ENCODE results near the gene FUT8. TPM values are rescaled to one million over a fixed set of nuclear protein-coding genes. Genes with fewer than 3 reads are reported as not detected.

The FUT8 gene
- total RNA-seq, 2 donors from 2014 or later = 56.6 to 98.8 TPM

GRCh38 chr14:65549429-65549828, 136.9 kb downstream of the FUT8 start:
- Mint-ChIP-seq H3K9me3 (no peaks in the 10 kb centered on the region), H3K36me3 (no peaks in the 10 kb centered on the region), H3K27ac (no peak overlapping the region)
- DNase-seq (ENCODE audit: low spot score in 2 of 2) (no peak), ATAC-seq (no peak)

DNA sequence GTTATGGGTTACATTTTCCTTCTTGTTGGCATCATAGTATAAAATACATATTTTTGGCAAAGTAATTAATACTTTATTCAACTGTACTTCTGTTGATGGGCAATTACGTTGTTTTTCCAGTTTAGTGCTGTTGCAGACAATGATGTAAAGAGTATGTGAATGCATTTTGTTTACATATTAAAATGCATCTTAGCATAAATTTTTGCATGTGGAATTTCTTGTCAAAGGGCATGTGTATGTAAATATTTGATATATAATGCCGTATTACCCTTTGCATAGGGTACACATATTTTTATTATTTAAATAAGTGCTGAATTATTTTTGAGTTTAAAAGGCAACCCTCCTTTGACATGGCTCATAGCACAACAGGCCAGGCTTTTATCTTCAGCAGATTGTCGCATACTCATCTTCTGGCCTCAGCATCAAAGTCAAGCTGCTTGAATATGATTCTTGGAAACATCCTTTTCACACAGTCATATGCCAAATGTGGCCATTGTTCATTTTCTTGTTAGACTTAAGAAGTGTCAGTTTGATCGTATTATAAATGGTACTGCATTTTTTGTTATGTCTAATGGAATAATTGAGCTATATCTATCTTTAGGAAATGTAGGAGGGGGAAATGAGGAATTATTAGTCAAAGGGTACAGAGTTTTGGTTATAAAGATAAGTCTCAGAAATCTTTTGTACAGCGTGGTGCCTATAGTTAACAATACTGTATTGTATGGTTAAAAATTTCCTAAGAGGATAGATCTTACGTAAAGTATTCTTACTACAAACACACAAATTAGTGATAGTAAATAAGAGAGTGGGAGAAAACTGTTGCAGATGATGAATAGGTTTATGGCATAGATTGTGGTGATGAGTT, 138.5 kb downstream of the FUT8 start:
- Mint-ChIP-seq H3K9me3 (no peaks in the 10 kb centered on the region), H3K36me3 (no peaks in the 10 kb centered on the region), H3K27ac (peak overlapping the region in 1 of 2 donors; percentile 67)
- peak; percentile 54 to 83 for ATAC-seq
- DNase-seq (ENCODE audit: low spot score in 2 of 2) = no peak

GRCh38 chr14:65552724-65553123, 140.2 kb downstream of the FUT8 start:
- Mint-ChIP-seq H3K9me3 (no peaks in the 10 kb centered on the region), H3K36me3 (no peaks in the 10 kb centered on the region), H3K27ac (no peak overlapping the region)
- ATAC-seq = no peak
- DNase-seq (ENCODE audit: low spot score in 2 of 2) = no peak

DNA sequence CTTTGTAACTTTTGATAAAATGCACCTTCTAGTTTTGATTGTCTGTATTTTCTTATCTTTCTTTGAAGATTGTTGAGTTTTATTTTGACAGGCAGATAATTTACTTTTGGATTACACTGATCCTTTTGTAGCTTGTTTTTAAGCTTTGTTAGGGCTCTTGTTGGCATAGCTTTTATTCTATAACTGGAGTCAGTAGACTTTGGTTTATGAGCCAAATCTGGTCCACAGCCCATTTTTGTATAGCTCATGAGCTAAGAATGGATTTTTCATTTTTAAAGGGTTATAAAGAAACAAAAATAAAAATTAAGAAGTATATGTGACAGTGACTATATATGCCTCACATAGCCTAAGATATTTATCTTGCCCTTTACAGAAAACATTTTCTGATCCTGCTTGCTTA, 142.3 kb downstream of the FUT8 start:
- H3K36me3 Mint-ChIP-seq = no peaks in the 10 kb centered on the region
- H3K9me3 Mint-ChIP-seq = no peaks in the 10 kb centered on the region
- DNase-seq (ENCODE audit: low spot score in 2 of 2) = no peak
- ATAC-seq = no peak
- no peak overlapping the region for H3K27ac Mint-ChIP-seq

- Mint-ChIP-seq H3K36me3 (no peaks in the 10 kb centered on the region), H3K27ac (no peak overlapping the region)
- DNase-seq (ENCODE audit: low spot score in 2 of 2) = no peak
These were observed 142.8 kb downstream of the FUT8 start for GRCh38 chr14:65555358-65555757.

DNA sequence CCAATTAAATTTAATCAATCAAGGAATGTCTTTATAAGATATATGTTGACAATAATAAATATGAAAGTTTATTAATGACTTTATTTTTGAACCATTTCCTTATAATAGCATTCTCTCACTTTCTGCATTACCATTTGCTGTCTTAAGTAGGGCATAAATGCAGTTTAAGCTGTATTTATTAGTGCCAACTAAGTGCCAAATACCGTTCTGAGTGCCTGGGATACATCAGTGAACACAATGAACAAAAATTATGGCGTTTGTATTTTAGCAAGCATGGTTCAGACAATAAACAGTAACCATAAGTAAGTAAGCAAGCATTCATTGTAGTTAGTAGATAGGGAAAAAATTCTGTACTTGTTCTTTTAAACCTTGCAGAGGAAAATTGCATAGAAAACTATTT, 145.8 kb downstream of the FUT8 start:
- DNase-seq (ENCODE audit: low spot score in 2 of 2) = no peak
- H3K27ac Mint-ChIP-seq = peak overlapping the region in 1 of 2 donors; percentile 36
- ATAC-seq = no peak
- no peaks in the 10 kb centered on the region for H3K9me3 Mint-ChIP-seq
- H3K36me3 Mint-ChIP-seq = peaks cover 0 to 12% of the 10 kb centered on the region in 2 donors

More at GRCh38 chr14:65555358-65555757, 142.8 kb downstream of the FUT8 start:
- ATAC-seq = no peak
- H3K9me3 Mint-ChIP-seq = no peaks in the 10 kb centered on the region

- Mint-ChIP-seq H3K27ac (no peak overlapping the region), H3K9me3 (peaks cover 5 to 6% of the 10 kb centered on the region in 2 donors), H3K36me3 (peaks cover 6 to 26% of the 10 kb centered on the region in 2 donors)
- DNase-seq (ENCODE audit: low spot score in 2 of 2) = no peak
- no peak for ATAC-seq
These were observed 148.0 kb downstream of the FUT8 start for GRCh38 chr14:65560340-65561027.

DNA sequence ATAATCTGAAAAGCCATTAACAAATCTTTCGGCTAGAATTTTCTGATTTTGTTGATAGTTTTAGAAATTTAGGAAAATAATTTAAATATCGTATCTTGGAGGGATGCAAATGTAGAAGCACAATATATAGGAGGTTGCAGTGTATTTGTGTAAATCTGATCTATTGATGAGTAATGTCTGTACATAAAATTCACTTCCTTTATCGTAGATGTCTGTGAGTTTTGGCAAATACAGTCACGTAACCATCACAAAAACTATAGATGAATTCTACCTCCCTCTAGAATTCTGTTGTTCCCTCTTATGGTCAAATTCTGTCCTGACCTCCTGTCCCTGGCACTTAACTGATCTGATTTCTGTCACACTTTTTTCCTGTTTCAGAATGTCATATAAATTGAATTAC, 151.8 kb downstream of the FUT8 start:
- peaks cover 5 to 10% of the 10 kb centered on the region in 2 donors for H3K9me3 Mint-ChIP-seq
- no peak for ATAC-seq
- no peak overlapping the region for H3K27ac Mint-ChIP-seq
- peaks cover 6 to 36% of the 10 kb centered on the region in 2 donors for H3K36me3 Mint-ChIP-seq
- DNase-seq (ENCODE audit: low spot score in 2 of 2) = no peak

DNA sequence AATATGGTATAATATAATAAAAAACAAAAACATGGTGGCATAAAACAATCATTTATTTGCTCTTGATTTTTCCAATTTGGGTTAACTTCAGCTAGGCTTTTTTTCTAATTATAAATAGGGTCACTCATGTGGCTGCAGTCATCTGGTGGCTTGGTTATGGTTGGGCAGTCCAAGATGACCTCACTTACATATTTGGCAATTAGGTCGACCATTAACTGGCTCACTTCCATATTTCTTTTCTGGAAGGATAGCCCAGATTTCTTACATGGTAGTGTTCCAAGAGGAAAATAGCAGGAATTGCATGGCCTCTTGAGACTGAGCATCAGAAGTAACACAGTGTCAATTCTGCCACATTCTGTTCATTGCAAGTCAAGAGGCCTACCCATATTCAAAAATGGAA, 153.4 kb downstream of the FUT8 start:
- Mint-ChIP-seq H3K27ac (no peak overlapping the region), H3K36me3 (peaks cover 6 to 36% of the 10 kb centered on the region in 2 donors), H3K9me3 (peaks cover 5 to 10% of the 10 kb centered on the region in 2 donors)
- ATAC-seq (no peak), DNase-seq (ENCODE audit: low spot score in 2 of 2) (no peak)

GRCh38 chr14:65566820-65567522, 154.4 kb downstream of the FUT8 start:
- DNase-seq (ENCODE audit: low spot score in 2 of 2) (no peak), ATAC-seq (peak; percentile 68 to 94)
- Mint-ChIP-seq H3K36me3 (peaks cover 6 to 36% of the 10 kb centered on the region in 2 donors), H3K9me3 (peaks cover 5 to 10% of the 10 kb centered on the region in 2 donors), H3K27ac (peak overlapping the region; percentile 45 to 63)

- Mint-ChIP-seq H3K36me3 (peaks cover 0 to 19% of the 10 kb centered on the region in 2 donors), H3K27ac (no peak overlapping the region), H3K9me3 (no peaks in the 10 kb centered on the region)
- ATAC-seq = no peak
- DNase-seq (ENCODE audit: low spot score in 2 of 2) = no peak
These were observed 162.1 kb downstream of the FUT8 start for GRCh38 chr14:65574611-65575010.

- no peak for DNase-seq (ENCODE audit: low spot score in 2 of 2)
These were observed 162.9 kb downstream of the FUT8 start for GRCh38 chr14:65575389-65575788.

GRCh38 chr14:65580973-65581372, 168.4 kb downstream of the FUT8 start:
- Mint-ChIP-seq H3K36me3 (peaks cover 0 to 18% of the 10 kb centered on the region in 2 donors), H3K27ac (no peak overlapping the region), H3K9me3 (no peaks in the 10 kb centered on the region)
- no peak for DNase-seq (ENCODE audit: low spot score in 2 of 2)
- ATAC-seq = no peak

More at GRCh38 chr14:65575389-65575788, 162.9 kb downstream of the FUT8 start:
- no peak for ATAC-seq
- no peaks in the 10 kb centered on the region for H3K9me3 Mint-ChIP-seq
- no peak overlapping the region for H3K27ac Mint-ChIP-seq
- peaks cover 0 to 19% of the 10 kb centered on the region in 2 donors for H3K36me3 Mint-ChIP-seq

GRCh38 chr14:65581378-65581777, 168.8 kb downstream of the FUT8 start:
- H3K36me3 Mint-ChIP-seq = peaks cover 0 to 14% of the 10 kb centered on the region in 2 donors
- no peak for DNase-seq (ENCODE audit: low spot score in 2 of 2)
- H3K27ac Mint-ChIP-seq = no peak overlapping the region
- ATAC-seq = no peak
- H3K9me3 Mint-ChIP-seq = no peaks in the 10 kb centered on the region

DNA sequence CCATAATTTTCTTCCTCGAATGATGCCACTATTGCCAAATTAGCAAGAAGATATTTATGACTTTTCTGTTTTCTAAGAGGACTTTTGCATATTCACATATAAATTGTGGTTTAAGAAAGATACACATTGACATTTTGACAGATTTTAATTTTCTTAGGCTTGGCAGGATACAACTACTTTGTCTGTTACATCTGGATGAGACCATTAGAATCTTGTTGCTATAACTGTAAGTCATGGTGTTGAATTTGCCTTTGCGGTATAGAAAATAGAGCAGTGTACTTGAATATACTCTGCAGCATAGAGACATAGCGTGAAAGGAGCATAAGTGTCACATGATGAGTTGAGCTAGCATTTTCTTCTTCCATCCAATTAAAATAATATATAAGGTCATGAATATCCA, 169.3 kb downstream of the FUT8 start:
- Mint-ChIP-seq H3K9me3 (no peaks in the 10 kb centered on the region), H3K36me3 (peaks cover 0 to 10% of the 10 kb centered on the region in 2 donors), H3K27ac (no peak overlapping the region)
- DNase-seq (ENCODE audit: low spot score in 2 of 2) = no peak
- ATAC-seq = no peak

DNA sequence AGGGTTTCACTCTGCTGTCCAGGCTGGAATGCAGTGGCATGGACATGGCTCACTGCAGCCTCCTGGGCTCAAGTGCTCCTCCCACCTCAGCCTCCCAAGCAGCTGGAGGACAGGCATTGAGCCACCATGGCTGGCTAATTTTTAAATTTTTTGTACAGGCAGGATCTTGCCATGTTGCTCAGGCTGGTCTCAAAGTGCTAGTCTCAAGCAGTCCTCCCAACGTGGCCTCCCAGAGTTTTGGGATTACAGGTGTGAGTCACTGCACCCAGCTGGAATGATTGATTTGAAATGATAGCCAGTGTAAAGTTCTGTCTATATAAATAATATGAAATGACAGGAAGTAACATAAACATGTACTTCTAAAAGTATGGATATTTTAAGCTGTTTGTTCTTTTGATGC, 172.7 kb downstream of the FUT8 start:
- ATAC-seq (no peak), DNase-seq (ENCODE audit: low spot score in 2 of 2) (no peak)
- no peaks in the 10 kb centered on the region for H3K9me3 Mint-ChIP-seq
- H3K27ac Mint-ChIP-seq = no peak overlapping the region
- no peaks in the 10 kb centered on the region for H3K36me3 Mint-ChIP-seq
